Measurements from ENCODE around the gene ABCB8.

DNA sequence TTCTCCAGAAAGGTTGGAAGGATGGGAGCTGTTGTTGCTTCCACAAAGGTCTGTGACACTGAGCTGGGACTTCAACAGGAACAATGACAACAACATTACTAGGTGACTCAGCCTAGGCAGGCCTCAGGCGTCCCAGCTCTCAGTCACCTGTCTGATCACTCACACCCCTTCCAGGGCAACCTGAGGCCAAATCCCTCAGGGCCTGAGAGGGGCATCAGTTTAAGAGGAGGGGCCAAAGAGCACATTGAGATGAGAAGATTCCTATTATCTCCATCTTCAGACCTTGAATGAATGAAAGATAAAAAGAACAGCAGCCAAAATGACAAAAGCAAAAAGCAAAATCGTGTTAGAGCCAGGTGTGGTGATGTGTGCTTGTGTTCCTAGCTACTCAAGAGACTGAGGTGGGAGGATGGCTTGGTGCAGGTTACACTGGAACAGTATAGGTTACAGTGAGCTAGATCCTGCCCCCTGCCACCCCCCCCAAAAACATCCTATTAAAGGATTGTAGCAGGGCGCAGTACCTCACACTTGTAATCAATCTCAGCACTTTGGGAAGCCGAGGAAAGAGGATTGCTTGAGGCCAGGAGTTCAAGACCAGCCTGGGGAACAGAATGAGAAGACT is 3.7 kb upstream of the ABCB8 start, which contains the start of gene ATG9B:
- TF ChIP-seq CTCF (IDR thresholded peaks at IDR 0.05; ENCODE audit: control extremely low read depth in 1 of 3, insufficient read depth in 1 of 3, low read depth in 1 of 3, low read length in 3 of 3) = no peak
- no peak for TF ChIP-seq KDM5A (IDR thresholded peaks at IDR 0.05; ENCODE audit: low read length)
- no peak for TF ChIP-seq USF2 (IDR thresholded peaks at IDR 0.05; ENCODE audit: low read length)
- no peak for TF ChIP-seq RAD21 (IDR thresholded peaks at IDR 0.05 in 1 of 2, conservative IDR thresholded peaks at IDR 0.05 in 1 of 2; ENCODE audit: low read depth in 2 of 2, low read length in 2 of 2)
- no peak for TF ChIP-seq PHF8 (conservative IDR thresholded peaks at IDR 0.05; ENCODE audit: low read depth, low read length)
